ENCODE measurements around the gene PHF19. TPM values are rescaled to one million over a fixed set of nuclear protein-coding genes. Genes with fewer than 3 reads are reported as not detected.

Gene PHF19
- total RNA-seq, 2 experiments from 2014 or later, result 210 to 216 TPM

DNA sequence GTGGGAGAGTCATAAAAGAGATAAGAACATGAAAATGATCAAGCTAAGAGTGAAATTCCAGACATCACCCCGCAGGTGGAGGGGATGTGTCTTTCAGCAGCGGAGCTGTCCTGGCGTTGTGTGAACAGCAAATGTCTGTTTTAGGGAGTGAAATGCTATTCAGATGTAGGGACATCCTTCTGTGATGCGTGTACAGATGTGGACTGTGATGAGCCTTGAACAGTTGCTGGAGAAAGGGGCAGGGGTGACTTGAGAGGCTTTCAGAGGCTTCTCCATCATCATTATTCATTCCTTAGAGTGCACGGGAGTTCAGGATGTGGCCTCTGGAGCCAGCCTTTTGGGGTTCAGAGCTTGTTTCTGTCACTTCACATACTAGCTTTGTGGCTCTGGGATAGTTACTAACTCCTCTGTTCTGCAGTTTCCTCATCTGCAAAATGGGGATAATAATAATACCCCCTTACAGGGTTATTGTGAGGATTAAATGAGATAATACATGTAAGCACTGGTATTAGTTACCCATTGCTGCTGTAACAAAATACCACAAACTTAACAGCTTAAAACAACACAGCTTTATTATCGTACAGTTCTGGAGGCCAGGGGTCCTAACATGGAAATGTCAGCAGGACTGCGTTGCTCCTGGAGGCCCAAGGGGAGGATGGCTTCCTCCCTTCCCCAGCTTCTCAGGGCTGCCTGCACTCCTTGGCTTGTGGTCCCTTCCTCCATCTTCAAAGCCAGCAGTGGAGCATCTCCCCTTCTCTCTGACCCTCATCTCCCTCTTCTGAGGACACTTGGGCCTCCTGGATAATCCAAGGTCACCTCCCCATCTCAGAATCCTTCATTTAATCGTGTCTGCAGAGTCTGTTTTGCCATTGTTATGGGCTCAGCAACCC lies 40.2 kb upstream of the PHF19 start:
- TF ChIP-seq, protein P1, sequence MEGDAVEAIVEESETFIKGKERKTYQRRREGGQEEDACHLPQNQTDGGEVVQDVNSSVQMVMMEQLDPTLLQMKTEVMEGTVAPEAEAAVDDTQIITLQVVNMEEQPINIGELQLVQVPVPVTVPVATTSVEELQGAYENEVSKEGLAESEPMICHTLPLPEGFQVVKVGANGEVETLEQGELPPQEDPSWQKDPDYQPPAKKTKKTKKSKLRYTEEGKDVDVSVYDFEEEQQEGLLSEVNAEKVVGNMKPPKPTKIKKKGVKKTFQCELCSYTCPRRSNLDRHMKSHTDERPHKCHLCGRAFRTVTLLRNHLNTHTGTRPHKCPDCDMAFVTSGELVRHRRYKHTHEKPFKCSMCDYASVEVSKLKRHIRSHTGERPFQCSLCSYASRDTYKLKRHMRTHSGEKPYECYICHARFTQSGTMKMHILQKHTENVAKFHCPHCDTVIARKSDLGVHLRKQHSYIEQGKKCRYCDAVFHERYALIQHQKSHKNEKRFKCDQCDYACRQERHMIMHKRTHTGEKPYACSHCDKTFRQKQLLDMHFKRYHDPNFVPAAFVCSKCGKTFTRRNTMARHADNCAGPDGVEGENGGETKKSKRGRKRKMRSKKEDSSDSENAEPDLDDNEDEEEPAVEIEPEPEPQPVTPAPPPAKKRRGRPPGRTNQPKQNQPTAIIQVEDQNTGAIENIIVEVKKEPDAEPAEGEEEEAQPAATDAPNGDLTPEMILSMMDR (IDR thresholded peaks at IDR 0.05), result no peak
- peak overlapping the region; percentile 85 for H3K27ac Mint-ChIP-seq

DNA sequence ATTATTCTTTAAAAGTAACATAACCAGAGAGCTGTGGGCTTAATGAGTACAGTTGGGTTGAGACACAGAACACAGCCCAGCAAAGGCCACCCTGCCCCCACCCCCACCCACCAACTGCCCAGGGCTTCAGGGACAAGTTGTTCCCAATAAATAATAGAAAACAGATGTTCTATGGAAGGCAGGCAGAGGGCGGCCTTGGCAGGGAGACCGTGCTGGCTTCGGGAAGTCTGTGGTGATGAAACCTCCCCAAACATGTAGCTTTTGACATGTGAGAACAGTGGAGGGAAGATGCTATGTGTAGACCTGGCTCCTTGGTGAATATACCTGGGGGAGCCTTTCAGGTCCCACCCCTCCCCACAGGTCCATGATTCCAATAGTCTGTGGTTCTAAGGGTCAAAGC lies 39.6 kb upstream of the PHF19 start:
- no peak for ATAC-seq
- Mint-ChIP-seq H3K9me3 (no peaks in the 10 kb centered on the region), H3K4me3 (peak overlapping the region; percentile 60), H3K36me3 (ENCODE audit: low read depth) (peaks cover 93% of the 10 kb centered on the region), H3K27ac (peak overlapping the region; percentile 85), H3K4me1 (ENCODE audit: low read depth) (peaks cover 85% of the 10 kb centered on the region), H3K27me3 (no peaks in the 10 kb centered on the region)
- POLR2A ChIA-PET, result interaction anchor here (1.1 to 67.1 kb wide), 3 partner anchors 4 to 159 kb away, joined by 4 to 2439 read pairs (median 2439); partner anchors contain the start of genes CNTRL, PHF19 and TRAF1
- CTCF ChIA-PET, result interaction anchor here (1.2 to 1.9 kb wide), 3 partner anchors 15 to 47 kb away, joined by 4 to 8 read pairs (median 4); no protein-coding TSS in a partner anchor
- TF ChIP-seq, protein P1 (IDR thresholded peaks at IDR 0.05), result no peak
- no peak for DNase-seq
- intact Hi-C loops (cut with micrococcal nuclease), result no loop called here

More for the DNA sequence above, 40.2 kb upstream of the PHF19 start:
- Mint-ChIP-seq H3K36me3 (ENCODE audit: low read depth) (peaks cover 93% of the 10 kb centered on the region), H3K4me3 (peak overlapping the region; percentile 60), H3K9me3 (no peaks in the 10 kb centered on the region), H3K4me1 (ENCODE audit: low read depth) (peaks cover 79% of the 10 kb centered on the region), H3K27me3 (no peaks in the 10 kb centered on the region)
- intact Hi-C loops (cut with micrococcal nuclease), result no loop called here
- no peak for ATAC-seq
- POLR2A ChIA-PET, result interaction anchor here (1.1 to 67.1 kb wide), 3 partner anchors 5 to 158 kb away, joined by 4 to 2439 read pairs (median 2439); partner anchors contain the start of genes CNTRL, PHF19 and TRAF1
- no peak for DNase-seq
- CTCF ChIA-PET, result interaction anchor here (1.3 to 1.9 kb wide), 3 partner anchors 14 to 48 kb away, joined by 4 to 8 read pairs (median 4); no protein-coding TSS in a partner anchor

DNA sequence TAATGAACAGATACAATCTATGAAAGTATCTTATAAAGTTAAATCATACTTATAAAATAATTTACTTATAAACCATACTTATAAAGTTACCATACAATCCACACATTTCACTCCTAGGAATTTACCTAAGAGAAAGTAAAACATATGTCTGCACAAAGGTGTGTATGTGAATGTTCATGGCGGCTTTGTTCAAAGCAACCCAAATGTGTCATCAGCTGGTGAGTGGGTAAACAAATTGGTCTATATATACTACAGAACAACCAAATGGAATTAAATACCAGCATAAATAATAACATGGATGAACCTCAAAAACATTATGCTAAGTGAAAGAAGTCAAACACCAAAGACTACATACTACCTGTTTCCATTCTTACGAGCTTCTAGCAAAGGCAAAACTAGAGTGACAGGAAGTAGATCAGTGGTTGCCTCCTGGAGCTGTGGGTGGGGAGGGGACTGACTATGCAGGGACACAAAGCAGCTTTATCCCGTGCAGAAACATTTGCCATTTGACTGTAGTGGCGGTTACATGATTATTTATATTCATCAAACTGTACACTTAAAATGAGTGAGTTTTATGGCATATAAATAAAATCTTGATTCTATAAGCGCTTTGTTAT lies 39.0 kb upstream of the PHF19 start:
- ChIA-PET CTCF (interaction anchor here (0.8 to 1.6 kb wide), 4 partner anchors 9 to 24 kb away, joined by 4 to 5 read pairs (median 4); no protein-coding TSS in a partner anchor), POLR2A (interaction anchor here (60.2 to 67.1 kb wide), 2 partner anchors 4 to 21 kb away, joined by 2439 read pairs; partner anchors contain the start of genes PHF19 and TRAF1)
- ATAC-seq (peak; percentile 60), DNase-seq (peak; percentile 75)
- peaks cover 93% of the 10 kb centered on the region for H3K36me3 Mint-ChIP-seq (ENCODE audit: low read depth)
- intact Hi-C loops (cut with micrococcal nuclease), result no loop called here
- peak overlapping the region; percentile 85 for H3K27ac Mint-ChIP-seq
- peak overlapping the region; percentile 46 for H3K4me3 Mint-ChIP-seq
- H3K9me3 Mint-ChIP-seq, result no peaks in the 10 kb centered on the region
- TF ChIP-seq, protein P1 (IDR thresholded peaks at IDR 0.05), result no peak
- H3K27me3 Mint-ChIP-seq, result no peaks in the 10 kb centered on the region
- peaks cover 89% of the 10 kb centered on the region for H3K4me1 Mint-ChIP-seq (ENCODE audit: low read depth)

GRCh38 chr9:120914953-120915352 lies 38.0 kb upstream of the PHF19 start:
- H3K4me3 Mint-ChIP-seq, result no peak overlapping the region
- peaks cover 91% of the 10 kb centered on the region for H3K4me1 Mint-ChIP-seq (ENCODE audit: low read depth)
- no peak for ATAC-seq
- H3K27me3 Mint-ChIP-seq, result no peaks in the 10 kb centered on the region
- peak overlapping the region; percentile 74 for H3K27ac Mint-ChIP-seq
- DNase-seq, result no peak
- H3K9me3 Mint-ChIP-seq, result no peaks in the 10 kb centered on the region
- CTCF ChIA-PET, result no interaction called here
- intact Hi-C loops (cut with micrococcal nuclease), result no loop called here
- H3K36me3 Mint-ChIP-seq (ENCODE audit: low read depth), result peaks cover 93% of the 10 kb centered on the region
- POLR2A ChIA-PET, result interaction anchor here (60.2 to 67.1 kb wide), 2 partner anchors 3 to 20 kb away, joined by 2439 read pairs; partner anchors contain the start of genes PHF19 and TRAF1
- TF ChIP-seq, protein P1 (IDR thresholded peaks at IDR 0.05), result no peak

Data from activated CD8-positive, alpha-beta T cell treated with anti-CD3 and anti-CD28 coated beads for 36 hours (primary cell).